SK-N-SH (cell line): ENCODE results near the gene BPIFA2. TPM values are rescaled to one million over a fixed set of nuclear protein-coding genes. Genes with fewer than 3 reads are reported as not detected.

Experiments
- CTCF ChIA-PET: fragments of 300-600, 350-600 bp; formaldehyde crosslinking; extraction: SDS; loops from one replicate; lab custom pipeline; 2021; lab: Yijun Ruan, JAX
- POLR2A ChIA-PET: fragments of 350-600 bp; sonication (Branson Sonifier 250); formaldehyde crosslinking; extraction: SDS; loops from one replicate; lab custom pipeline; 2020; ENCODE audit warnings: antibody characterized with exemption, inconsistent platforms; lab: Yijun Ruan, JAX
- DNase-seq: peaks from one replicate; pipeline ENCODE4 v3.0.0; 2012
- H2AFZ ChIP-seq: fragments of 200-600 bp; sonication (generic); 2 replicates; pipeline ENCODE4 v1.8.1; 2016; ENCODE audit warnings: antibody characterized with exemption, mild to moderate bottlenecking, low read depth
- H3F3A ChIP-seq: fragments of 200-600 bp; sonication (generic); replicated peaks from 2 replicates; pipeline ENCODE3; 2016; ENCODE audit warnings: antibody characterized with exemption, mild to moderate bottlenecking; ENCODE audit not compliant: insufficient read depth
- H3K27ac ChIP-seq, 2 experiments: fragments of 200-500 bp in 1 of 2; fragments of 200-600 bp in 1 of 2; sonication (Bioruptor generic) in 1 of 2; sonication (generic), shearing (Covaris generic) in 1 of 2; 2 replicates each; pipeline versions ENCODE4 v1.5.1 to v1.6.1; 2014 to 2016; ENCODE audit warnings: low read depth in 2 of 2, inconsistent platforms in 1 of 2, low read length in 1 of 2, mild to moderate bottlenecking in 1 of 2, mixed read lengths in 1 of 2
- H3K27me3 ChIP-seq: fragments of 200-600 bp; sonication (generic), shearing (Covaris generic); 2 replicates; pipeline ENCODE4 v1.6.1; 2016; ENCODE audit warnings: mixed run types; ENCODE audit not compliant: insufficient read depth
- H3K36me3 ChIP-seq, 2 experiments: fragments of 200-500 bp in 1 of 2; fragments of 200-600 bp in 1 of 2; sonication (Bioruptor generic) in 1 of 2; sonication (generic) in 1 of 2; replicated peaks in 1 of 2; 2 replicates each; pipeline versions ENCODE3 to v1.5.1; 2014 to 2016; ENCODE audit warnings: low read length in 1 of 2, mild to moderate bottlenecking in 1 of 2; ENCODE audit not compliant: insufficient read depth in 2 of 2, control insufficient read depth in 1 of 2
- H3K4me1 ChIP-seq, 2 experiments: fragments of 200-500 bp in 1 of 2; fragments of 200-600 bp in 1 of 2; sonication (Bioruptor generic) in 1 of 2; sonication (generic), shearing (Covaris generic) in 1 of 2; 2 replicates each; pipeline versions ENCODE4 v1.5.1 to v1.6.1; 2014 to 2016; ENCODE audit warnings: low read depth in 1 of 2, low read length in 1 of 2, mixed run types in 1 of 2; ENCODE audit not compliant: insufficient read depth in 2 of 2, control insufficient read depth in 1 of 2
- H3K4me2 ChIP-seq: fragments of 200-600 bp; sonication (generic), shearing (Covaris generic); 2 replicates; pipeline ENCODE4 v1.6.1; 2017; ENCODE audit warnings: mixed run types
- H3K4me3 ChIP-seq, 2 experiments: fragments of 200-500 bp in 1 of 2; fragments of 200-600 bp in 1 of 2; sonication (Bioruptor generic) in 1 of 2; sonication (generic), shearing (Covaris generic) in 1 of 2; 2 replicates each; pipeline versions ENCODE4 v1.5.1 to v1.8.1; 2014 to 2016; ENCODE audit warnings: low read depth in 2 of 2, inconsistent platforms in 1 of 2, low read length in 1 of 2, mild to moderate bottlenecking in 1 of 2, mixed read lengths in 1 of 2, moderate library complexity in 1 of 2
- H3K79me2 ChIP-seq: fragments of 200-600 bp; sonication (generic); 2 replicates; pipeline ENCODE4 v1.8.1; 2017; ENCODE audit warnings: mild to moderate bottlenecking; ENCODE audit not compliant: insufficient read depth
- H3K9ac ChIP-seq: fragments of 200-600 bp; sonication (generic); 2 replicates; pipeline ENCODE4 v1.6.1; 2017; ENCODE audit warnings: mixed run types
- H3K9me2 ChIP-seq: fragments of 200-600 bp; sonication (generic); 2 replicates; pipeline ENCODE4 v1.6.1; 2017; ENCODE audit warnings: mixed run types
- H3K9me3 ChIP-seq: fragments of 200-600 bp; sonication (generic); 2 replicates; pipeline ENCODE4 v1.6.1; 2017; ENCODE audit warnings: mixed run types, mild to moderate bottlenecking, moderate library complexity
- H4K20me1 ChIP-seq: fragments of 200-600 bp; sonication (generic); 2 replicates; pipeline ENCODE4 v1.6.1; 2017; ENCODE audit warnings: mild to moderate bottlenecking, mixed run types; ENCODE audit not compliant: insufficient read depth
- CHD2 ChIP-seq: fragments of 150-350 bp; IDR thresholded peaks from 2 replicates; pipeline ENCODE4 v1.6.1; 2018; ENCODE audit warnings: low read length; ENCODE audit not compliant: partially characterized antibody
- EP300 ChIP-seq, 2 experiments: IDR thresholded peaks; 2 replicates each; pipeline versions ENCODE4 v1.4.0 to v1.6.1; 2012; ENCODE audit warnings: borderline replicate concordance in 1 of 2, low read depth in 1 of 2, low read length in 1 of 2
- EZH2phosphoT487 ChIP-seq: fragments of 200-600 bp; sonication (generic); IDR thresholded peaks from 2 replicates; pipeline ENCODE4 v1.6.1; 2017; ENCODE audit warnings: low read depth, mixed run types, mild to moderate bottlenecking, antibody characterized with exemption, moderate library complexity, borderline replicate concordance
- FOSL2 ChIP-seq: IDR thresholded peaks from 2 replicates; pipeline ENCODE4 v1.4.0; 2012; ENCODE audit warnings: low read depth, mild to moderate bottlenecking, moderate library complexity, borderline replicate concordance
- FOXJ3 ChIP-seq: sonication (generic); formaldehyde crosslinking; IDR thresholded peaks from 2 replicates; pipeline ENCODE4 v1.5.1; 2020; ENCODE audit warnings: mild to moderate bottlenecking, missing genetic modification reagents
- FOXM1 ChIP-seq: IDR thresholded peaks from 2 replicates; pipeline ENCODE4 v1.4.0; 2012; ENCODE audit warnings: low read depth, mild to moderate bottlenecking
- GABPA ChIP-seq: IDR thresholded peaks from 2 replicates; pipeline ENCODE4 v1.4.0; 2012; ENCODE audit warnings: low read depth, mild to moderate bottlenecking
- GATA2 ChIP-seq: sonication (generic); formaldehyde crosslinking; IDR thresholded peaks from 2 replicates; pipeline ENCODE4 v1.5.0; 2020; ENCODE audit warnings: mild to moderate bottlenecking, missing genetic modification reagents
- IRF3 ChIP-seq: fragments of 150-350 bp; IDR thresholded peaks from 2 replicates; pipeline ENCODE4 v1.6.1; 2016; ENCODE audit warnings: mild to moderate bottlenecking, low read depth, low read length
- JUND ChIP-seq: IDR thresholded peaks from 2 replicates; pipeline ENCODE4 v1.4.0; 2012
- MEF2A ChIP-seq: IDR thresholded peaks from 2 replicates; pipeline ENCODE4 v1.4.0; 2012; ENCODE audit warnings: low read depth, borderline replicate concordance
- MXI1 ChIP-seq: IDR thresholded peaks from 2 replicates; pipeline ENCODE4 v1.6.1; 2012; ENCODE audit warnings: mild to moderate bottlenecking, low read depth, low read length, improper control_type of control experiment
- NRF1 ChIP-seq: IDR thresholded peaks from 2 replicates; pipeline ENCODE4 v1.6.1; 2012; ENCODE audit warnings: low read depth, mild to moderate bottlenecking, low read length
- POLR2AphosphoS5 ChIP-seq: IDR thresholded peaks from 2 replicates; pipeline ENCODE4 v1.6.1; 2012; ENCODE audit warnings: low read depth, low read length
- RAD21 ChIP-seq: IDR thresholded peaks from 2 replicates; pipeline ENCODE4 v1.6.1; 2012; ENCODE audit warnings: mild to moderate bottlenecking, low read length
- RCOR1 ChIP-seq: fragments of 150-350 bp; IDR thresholded peaks from 2 replicates; pipeline ENCODE4 v1.6.1; 2017; ENCODE audit warnings: antibody characterized with exemption, low read length
- REST ChIP-seq: IDR thresholded peaks from 2 replicates; pipeline ENCODE4 v1.6.1; 2012; ENCODE audit warnings: mild to moderate bottlenecking, low read depth, low read length, moderate library complexity
- RFX5 ChIP-seq: IDR thresholded peaks from 2 replicates; pipeline ENCODE4 v1.6.1; 2012; ENCODE audit warnings: mild to moderate bottlenecking, improper control_type of control experiment, low read length
- SIN3A ChIP-seq: IDR thresholded peaks from 2 replicates; pipeline ENCODE4 v1.6.1; 2012; ENCODE audit warnings: low read depth, mild to moderate bottlenecking, low read length, moderate library complexity, borderline replicate concordance
- SMC3 ChIP-seq: IDR thresholded peaks from 2 replicates; pipeline ENCODE4 v1.6.1; 2012; ENCODE audit warnings: low read depth, low read length, improper control_type of control experiment
- TCF12 ChIP-seq: IDR thresholded peaks from 2 replicates; pipeline ENCODE4 v1.4.0; 2012
- TEAD4 ChIP-seq: IDR thresholded peaks from 2 replicates; pipeline ENCODE4 v1.4.0; 2012; ENCODE audit warnings: mild to moderate bottlenecking, borderline replicate concordance; ENCODE audit not compliant: insufficient read depth
- YY1 ChIP-seq: IDR thresholded peaks from 2 replicates; pipeline ENCODE4 v1.4.0; 2012; ENCODE audit warnings: low read depth, mild to moderate bottlenecking
- WGBS: methylation state at CpG from one replicate; pipeline ENCODE4 v1.1.6; 2017; ENCODE audit warnings: low lambda C conversion rate; 5-methylcytosine and 5-hydroxymethylcytosine counted together
- polyA plus RNA-seq, 3 experiments: library from polyadenylated mRNA; depleted of rRNA; stranded (reverse); fragments of >200 nt; gene quantifications; 2 replicates each; pipeline ENCODE4 v1.2.3, GENCODE V29; 2012

The BPIFA2 gene
- polyA plus RNA-seq, 1 of the 3 experiments (the other 2 are of a cell fraction), result not detected

DNA sequence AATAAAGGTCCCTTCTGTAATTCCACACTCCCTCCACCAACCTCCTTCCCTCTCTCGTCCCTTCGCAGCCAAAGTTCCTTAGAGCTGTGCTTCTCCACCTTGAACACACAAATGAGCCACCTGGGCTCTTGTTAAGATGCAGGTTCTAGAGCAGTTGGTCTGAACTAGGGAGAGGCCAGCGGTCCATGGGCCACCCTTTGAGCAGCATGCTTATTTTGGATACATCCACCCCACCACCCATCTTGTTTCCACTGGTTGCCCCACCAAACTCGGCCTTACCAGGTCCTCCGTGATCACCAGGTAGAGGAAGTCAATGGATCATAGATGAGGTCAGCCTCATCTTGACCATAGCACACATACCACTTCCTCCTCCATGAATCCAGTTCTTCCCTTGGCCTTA, 7.3 kb upstream of the BPIFA2 start:
- no peak for DNase-seq
- H3K27me3 ChIP-seq, result peaks cover 49% of the 10 kb centered on the region; the same call in 1 of the 2 replicates
- H3K36me3 ChIP-seq, result no peaks in the 10 kb centered on the region
- ChIA-PET CTCF (no interaction called here), POLR2A (no interaction called here)
- no peaks in the 10 kb centered on the region for H3K4me1 ChIP-seq
- H3K9me3 ChIP-seq, result no peaks in the 10 kb centered on the region
- TF ChIP-seq EP300 (IDR thresholded peaks at IDR 0.05; ENCODE audit: borderline replicate concordance in 1 of 2, low read depth in 1 of 2, low read length in 1 of 2), result no peak
- TF ChIP-seq IRF3, result no peak
- no peak for TF ChIP-seq TCF12
- no peak for TF ChIP-seq FOSL2
- TF ChIP-seq RAD21, result no peak
- TF ChIP-seq SMC3, result no peak
- no peak for TF ChIP-seq JUND
- no peak for TF ChIP-seq MXI1
- TF ChIP-seq REST, result no peak
- TF ChIP-seq RCOR1, result no peak
- no peak for TF ChIP-seq CHD2
- no peak for TF ChIP-seq FOXM1
- no peak for TF ChIP-seq POLR2AphosphoS5
- TF ChIP-seq TEAD4, result no peak
- TF ChIP-seq GATA2, result no peak
- TF ChIP-seq NRF1, result no peak
- no peak overlapping the region for H3K9ac ChIP-seq
- 5% methylated on average over 5 of the region's 5 CpGs for WGBS
- no peak overlapping the region for H3K4me3 ChIP-seq
- H3K4me2 ChIP-seq, result no peak overlapping the region
- H3K9me2 ChIP-seq, result no peaks in the 10 kb centered on the region
- H4K20me1 ChIP-seq, result no peaks in the 10 kb centered on the region
- no peaks in the 10 kb centered on the region for H3K79me2 ChIP-seq
- H3K27ac ChIP-seq, result no peak overlapping the region
- H3F3A ChIP-seq, result no peaks in the 10 kb centered on the region
- H2AFZ ChIP-seq, result no peak overlapping the region

GRCh38 chr20:33162313-33162712, 5.6 kb upstream of the BPIFA2 start:
- no peaks in the 10 kb centered on the region for H3K9me3 ChIP-seq
- no peak for DNase-seq
- H3K4me3 ChIP-seq, result no peak overlapping the region
- no peaks in the 10 kb centered on the region for H4K20me1 ChIP-seq
- H3K9me2 ChIP-seq, result no peaks in the 10 kb centered on the region
- no peaks in the 10 kb centered on the region for H3K36me3 ChIP-seq
- no peaks in the 10 kb centered on the region for H3K79me2 ChIP-seq
- 25% methylated on average over 6 of the region's 6 CpGs for WGBS
- ChIA-PET CTCF (interaction anchor here (0.6 kb wide), 1 partner anchor 26 kb away, joined by 3 read pairs; no protein-coding TSS in a partner anchor), POLR2A (no interaction called here)
- H3K4me2 ChIP-seq, result no peak overlapping the region
- H3K4me1 ChIP-seq, result no peaks in the 10 kb centered on the region
- H3K9ac ChIP-seq, result no peak overlapping the region
- H3K27ac ChIP-seq, result no peak overlapping the region
- H2AFZ ChIP-seq, result no peak overlapping the region
- TF ChIP-seq EZH2phosphoT487 (no peak), GATA2 (no peak), MEF2A (no peak), GABPA (no peak), RCOR1 (no peak), NRF1 (no peak), MXI1 (no peak), YY1 (no peak), JUND (no peak), FOXJ3 (no peak), IRF3 (no peak), RFX5 (no peak), POLR2AphosphoS5 (no peak), SIN3A (no peak)
- no peaks in the 10 kb centered on the region for H3F3A ChIP-seq
- H3K27me3 ChIP-seq, result peaks cover 32% of the 10 kb centered on the region; the same call in 1 of the 2 replicates
